Chondrocyte (in vitro differentiated cells): Measurements from ENCODE around the gene LHFPL4. TPM values are rescaled to one million over a fixed set of nuclear protein-coding genes. Genes with fewer than 3 reads are reported as not detected.
A peak's percentile ranks its signal among the peaks of the same experiment; 100 is the strongest.

Source experiments
- DNase-seq: peaks from one replicate; pipeline ENCODE4 v3.0.0; 2021; ENCODE audit warnings: mixed read lengths, low spot score
- H3K27ac Mint-ChIP-seq: one replicate; pipeline ENCODE4 v1.8.0; 2021; ENCODE audit warnings: mild to moderate bottlenecking, moderate library complexity, mixed read lengths; ENCODE audit not compliant: unreplicated experiment
- H3K27me3 Mint-ChIP-seq: 2 replicates; pipeline ENCODE4 v1.8.0; 2021; ENCODE audit warnings: low read depth, mixed read lengths
- H3K36me3 Mint-ChIP-seq: 2 replicates; pipeline ENCODE4 v1.8.0; 2021; ENCODE audit warnings: low read depth, mixed read lengths
- H3K4me1 Mint-ChIP-seq: 2 replicates; pipeline ENCODE4 v1.8.0; 2021; ENCODE audit warnings: low read depth, mild to moderate bottlenecking, mixed read lengths
- H3K4me3 Mint-ChIP-seq: one replicate; pipeline ENCODE4 v1.8.0; 2021; ENCODE audit warnings: mild to moderate bottlenecking, moderate library complexity, mixed read lengths; ENCODE audit not compliant: unreplicated experiment
- H3K9me3 Mint-ChIP-seq: 2 replicates; pipeline ENCODE4 v1.8.0; 2021; ENCODE audit warnings: low read depth, mixed read lengths
- CTCF ChIP-seq: fragments of 200-600 bp; sonication (generic); IDR thresholded peaks from 2 replicates; pipeline ENCODE4 v1.5.0; 2021; ENCODE audit warnings: antibody characterized with exemption, mild to moderate bottlenecking, moderate library complexity
- total RNA-seq: library from RNA; stranded (reverse); gene quantifications from 3 replicates; pipeline ENCODE4 v1.2.1, GENCODE V29; 2021

The LHFPL4 gene
- total RNA-seq, 1 donor from 2014 or later, result not detected

- no peaks in the 10 kb centered on the region for H3K4me1 Mint-ChIP-seq
These were observed 101.2 kb downstream of the LHFPL4 start for GRCh38 chr3:9452417-9452816.

GRCh38 chr3:9450991-9451390 is 102.6 kb downstream of the LHFPL4 start:
- DNase-seq, result no peak
- Mint-ChIP-seq H3K4me1 (no peaks in the 10 kb centered on the region), H3K36me3 (peaks cover 47% of the 10 kb centered on the region), H3K27me3 (no peaks in the 10 kb centered on the region), H3K27ac (no peak overlapping the region), H3K9me3 (no peaks in the 10 kb centered on the region), H3K4me3 (no peak overlapping the region)
- TF ChIP-seq CTCF, result no peak

More at GRCh38 chr3:9452417-9452816, 101.2 kb downstream of the LHFPL4 start:
- H3K27me3 Mint-ChIP-seq, result no peaks in the 10 kb centered on the region
- no peak overlapping the region for H3K4me3 Mint-ChIP-seq
- H3K9me3 Mint-ChIP-seq, result no peaks in the 10 kb centered on the region
- no peak for TF ChIP-seq CTCF
- H3K27ac Mint-ChIP-seq, result peak overlapping the region; percentile 58
- peaks cover 43% of the 10 kb centered on the region for H3K36me3 Mint-ChIP-seq
- DNase-seq, result no peak

GRCh38 chr3:9450126-9450525 is 103.5 kb downstream of the LHFPL4 start:
- Mint-ChIP-seq H3K4me3 (no peak overlapping the region), H3K27ac (no peak overlapping the region), H3K36me3 (peaks cover 48% of the 10 kb centered on the region), H3K4me1 (no peaks in the 10 kb centered on the region), H3K27me3 (no peaks in the 10 kb centered on the region), H3K9me3 (no peaks in the 10 kb centered on the region)
- TF ChIP-seq CTCF, result no peak
- no peak for DNase-seq

GRCh38 chr3:9448643-9449042 is 105.0 kb downstream of the LHFPL4 start:
- peaks cover 52% of the 10 kb centered on the region for H3K36me3 Mint-ChIP-seq
- H3K27ac Mint-ChIP-seq, result peak overlapping the region; percentile 34
- no peaks in the 10 kb centered on the region for H3K27me3 Mint-ChIP-seq
- no peak overlapping the region for H3K4me3 Mint-ChIP-seq
- no peaks in the 10 kb centered on the region for H3K9me3 Mint-ChIP-seq
- DNase-seq, result no peak
- no peak for TF ChIP-seq CTCF
- H3K4me1 Mint-ChIP-seq, result no peaks in the 10 kb centered on the region

Other genes with a start within 250 kb of the LHFPL4 start
- gene THUMPD3, start 190.8 kb downstream of the LHFPL4 start, total RNA-seq, result 41.7 to 49.8 TPM (median 43.9 TPM) in 3 replicates
- 122 to 145 TPM (median 123 TPM) in 3 replicates for gene SETD5, start 156.2 kb downstream of the LHFPL4 start, total RNA-seq
- gene MTMR14, start 95.7 kb upstream of the LHFPL4 start, total RNA-seq, result 17.1 to 22.2 TPM (median 19.1 TPM) in 3 replicates
- not detected in 3 replicates for gene CPNE9, start 150.0 kb upstream of the LHFPL4 start, total RNA-seq
- gene BRPF1, start 177.9 kb upstream of the LHFPL4 start, total RNA-seq, result 14.6 to 18.8 TPM (median 15.5 TPM) in 3 replicates
- 23.8 to 26.7 TPM (median 24.2 TPM) in 3 replicates for gene OGG1, start 196.1 kb upstream of the LHFPL4 start, total RNA-seq
- gene CAMK1, start 216.1 kb upstream of the LHFPL4 start, total RNA-seq, result 9.7 to 20.9 TPM (median 19.3 TPM) in 3 replicates
- 42.2 to 69.9 TPM (median 69.6 TPM) in 3 replicates for gene TADA3, start 238.7 kb upstream of the LHFPL4 start, total RNA-seq
- 150 to 179 TPM (median 177 TPM) in 3 replicates for gene ARPC4, start 239.3 kb upstream of the LHFPL4 start, total RNA-seq